Subcutaneous abdominal adipose tissue (tissue), 5 donors: ENCODE measurements around the gene ZNF470.

Source experiments
- H3K27ac ChIP-seq: one replicate; pipeline ENCODE4 v1.7.0; 2013; ENCODE audit warnings: low read depth, mild to moderate bottlenecking, inconsistent platforms, low read length, moderate library complexity
- H3K27me3 ChIP-seq, 5 donors: one replicate each; pipeline ENCODE4 v1.7.0; 2013; ENCODE audit warnings: low read length in 5 of 5, inconsistent platforms in 1 of 5; ENCODE audit not compliant: control insufficient read depth in 5 of 5, insufficient read depth in 4 of 5
- H3K36me3 ChIP-seq, 5 donors: one replicate each; pipeline ENCODE4 v1.7.0; 2013; ENCODE audit warnings: low read length in 5 of 5; ENCODE audit not compliant: control insufficient read depth in 5 of 5, insufficient read depth in 5 of 5
- H3K4me1 ChIP-seq, 5 donors: one replicate each; pipeline ENCODE4 v1.7.0; 2013; ENCODE audit warnings: low read length in 5 of 5, mild to moderate bottlenecking in 3 of 5, moderate library complexity in 1 of 5; ENCODE audit not compliant: control insufficient read depth in 5 of 5, insufficient read depth in 5 of 5
- H3K4me3 ChIP-seq, 5 donors: one replicate each; pipeline ENCODE4 v1.7.0; 2013; ENCODE audit warnings: low read length in 5 of 5, low read depth in 1 of 5
- H3K9ac ChIP-seq, 5 donors: one replicate each; pipeline ENCODE4 v1.7.0; 2013; ENCODE audit warnings: low read length in 5 of 5, mild to moderate bottlenecking in 4 of 5, moderate library complexity in 3 of 5
- H3K9me3 ChIP-seq, 5 donors: one replicate each; pipeline ENCODE4 v1.7.0; 2013; ENCODE audit warnings: low read length in 5 of 5; ENCODE audit not compliant: control insufficient read depth in 5 of 5
- donor health status: healthy.
- donor health status: healthy.
- donor health status: healthy.
- donor health status: healthy.
- donor health status: healthy.

The ZNF470 gene

GRCh38 chr19:56566904-56567273 lies 379 bp upstream of the ZNF470 start:
- Histone ChIP-seq H3K36me3 (peaks cover 19 to 30% (median 25%) of the 10 kb centered on the region in 5 donors), H3K4me1 (peaks cover 3 to 20% (median 14%) of the 10 kb centered on the region in 5 donors), H3K9me3 (peaks cover 33 to 76% (median 64%) of the 10 kb centered on the region in 5 donors), H3K27me3 (no peaks in the 10 kb centered on the region), H3K27ac (peak overlapping the region; percentile 70), H3K4me3 (peak overlapping the region; percentile 90 to 99 (median 97)), H3K9ac (peak overlapping the region; percentile 73 to 93 (median 83))

GRCh38 chr19:56572589-56572988 lies 5.3 kb downstream of the ZNF470 start:
- peaks cover 43 to 70% (median 61%) of the 10 kb centered on the region in 5 donors for H3K36me3 ChIP-seq
- H3K4me3 ChIP-seq, result peak overlapping the region in 2 of 5 donors; percentile 34 to 56
- peaks cover 61 to 88% (median 78%) of the 10 kb centered on the region in 5 donors for H3K9me3 ChIP-seq
- no peak overlapping the region for H3K27ac ChIP-seq
- H3K4me1 ChIP-seq, result peaks cover 3 to 10% (median 8%) of the 10 kb centered on the region in 5 donors
- H3K9ac ChIP-seq, result no peak overlapping the region
- H3K27me3 ChIP-seq, result no peaks in the 10 kb centered on the region

- Histone ChIP-seq H3K4me1 (no peaks in the 10 kb centered on the region), H3K4me3 (peak overlapping the region; percentile 16 to 56 (median 45)), H3K36me3 (peaks cover 43 to 70% (median 60%) of the 10 kb centered on the region in 5 donors), H3K9ac (no peak overlapping the region), H3K9me3 (peaks cover 75 to 91% (median 89%) of the 10 kb centered on the region in 5 donors), H3K27ac (no peak overlapping the region), H3K27me3 (no peaks in the 10 kb centered on the region)
These were observed 6.6 kb downstream of the ZNF470 start for GRCh38 chr19:56573914-56574313.

GRCh38 chr19:56577719-56578602 lies 10.7 kb downstream of the ZNF470 start:
- Histone ChIP-seq H3K27me3 (no peaks in the 10 kb centered on the region), H3K4me3 (peak overlapping the region; percentile 3 to 55 (median 37)), H3K36me3 (peaks cover 22 to 48% (median 38%) of the 10 kb centered on the region in 5 donors), H3K27ac (no peak overlapping the region), H3K9ac (no peak overlapping the region), H3K9me3 (peaks cover 91 to 100% (median 96%) of the 10 kb centered on the region in 5 donors), H3K4me1 (no peaks in the 10 kb centered on the region)

- H3K4me1 ChIP-seq, result peaks cover 6 to 26% (median 19%) of the 10 kb centered on the region in 5 donors
- H3K9me3 ChIP-seq, result peaks cover 0 to 17% (median 6%) of the 10 kb centered on the region in 5 donors
- H3K27ac ChIP-seq, result no peak overlapping the region
- no peaks in the 10 kb centered on the region for H3K27me3 ChIP-seq
- H3K36me3 ChIP-seq, result peaks cover 0 to 3% (median 2%) of the 10 kb centered on the region in 5 donors
- no peak overlapping the region for H3K9ac ChIP-seq
- peak overlapping the region; percentile 92 to 99 (median 98) for H3K4me3 ChIP-seq
These were observed 27.1 kb downstream of the ZNF470 start for GRCh38 chr19:56594446-56594782.

- H3K4me1 ChIP-seq, result peaks cover 6 to 26% (median 19%) of the 10 kb centered on the region in 5 donors
- H3K27ac ChIP-seq, result peak within 1 kb of the TSS; percentile 48
- peak within 1 kb of the TSS; percentile 94 to 100 (median 99) for H3K4me3 ChIP-seq
- H3K9me3 ChIP-seq, result peaks cover 0 to 12% (median under 1%) of the 10 kb centered on the region in 5 donors
- peak within 1 kb of the TSS; percentile 82 to 100 (median 97) for H3K9ac ChIP-seq
- H3K27me3 ChIP-seq, result no peaks in the 10 kb centered on the region
- peaks cover 0 to 3% (median 2%) of the 10 kb centered on the region in 5 donors for H3K36me3 ChIP-seq
These were observed 27.7 kb downstream of the ZNF470 start, which contains the start of gene ZNF71 for GRCh38 chr19:56594783-56595547. Gene ZNF71 (plus strand): TSS chr19:56595302. CDS start chr19:56601559, 6,257 bp downstream.

GRCh38 chr19:56595548-56595899 lies 28.3 kb downstream of the ZNF470 start:
- peaks cover 0 to 8% (median 0%) of the 10 kb centered on the region in 5 donors for H3K9me3 ChIP-seq
- H3K27ac ChIP-seq, result peak overlapping the region; percentile 48
- peak overlapping the region; percentile 94 to 100 (median 99) for H3K4me3 ChIP-seq
- H3K4me1 ChIP-seq, result peaks cover 6 to 26% (median 19%) of the 10 kb centered on the region in 5 donors
- H3K27me3 ChIP-seq, result no peaks in the 10 kb centered on the region
- H3K36me3 ChIP-seq, result peaks cover 0 to 3% (median 2%) of the 10 kb centered on the region in 5 donors
- H3K9ac ChIP-seq, result peak overlapping the region; percentile 82 to 100 (median 97)

- peak overlapping the region in 4 of 5 donors; percentile 98 to 100 (median 99) for H3K4me3 ChIP-seq
- H3K9me3 ChIP-seq, result peaks cover 0 to 14% (median 0%) of the 10 kb centered on the region in 5 donors
These were observed 29.4 kb downstream of the ZNF470 start for GRCh38 chr19:56596676-56597075.

GRCh38 chr19:56597696-56598095 lies 30.4 kb downstream of the ZNF470 start:
- H3K9ac ChIP-seq, result no peak overlapping the region
- peaks cover 0 to 23% (median under 1%) of the 10 kb centered on the region in 5 donors for H3K9me3 ChIP-seq
- H3K4me3 ChIP-seq, result no peak overlapping the region
- no peaks in the 10 kb centered on the region for H3K27me3 ChIP-seq
- H3K4me1 ChIP-seq, result peaks cover 6 to 26% (median 19%) of the 10 kb centered on the region in 5 donors
- peak overlapping the region; percentile 75 for H3K27ac ChIP-seq
- H3K36me3 ChIP-seq, result peaks cover 10 to 22% (median 18%) of the 10 kb centered on the region in 5 donors

More at GRCh38 chr19:56596676-56597075, 29.4 kb downstream of the ZNF470 start:
- Histone ChIP-seq H3K27ac (peak overlapping the region; percentile 75), H3K4me1 (peaks cover 6 to 26% (median 19%) of the 10 kb centered on the region in 5 donors), H3K27me3 (no peaks in the 10 kb centered on the region), H3K9ac (peak overlapping the region in 1 of 5 donors; percentile 100), H3K36me3 (peaks cover 0 to 12% (median 12%) of the 10 kb centered on the region in 5 donors)
